ENCODE results near the gene SNCB.

SNCB gene

DNA sequence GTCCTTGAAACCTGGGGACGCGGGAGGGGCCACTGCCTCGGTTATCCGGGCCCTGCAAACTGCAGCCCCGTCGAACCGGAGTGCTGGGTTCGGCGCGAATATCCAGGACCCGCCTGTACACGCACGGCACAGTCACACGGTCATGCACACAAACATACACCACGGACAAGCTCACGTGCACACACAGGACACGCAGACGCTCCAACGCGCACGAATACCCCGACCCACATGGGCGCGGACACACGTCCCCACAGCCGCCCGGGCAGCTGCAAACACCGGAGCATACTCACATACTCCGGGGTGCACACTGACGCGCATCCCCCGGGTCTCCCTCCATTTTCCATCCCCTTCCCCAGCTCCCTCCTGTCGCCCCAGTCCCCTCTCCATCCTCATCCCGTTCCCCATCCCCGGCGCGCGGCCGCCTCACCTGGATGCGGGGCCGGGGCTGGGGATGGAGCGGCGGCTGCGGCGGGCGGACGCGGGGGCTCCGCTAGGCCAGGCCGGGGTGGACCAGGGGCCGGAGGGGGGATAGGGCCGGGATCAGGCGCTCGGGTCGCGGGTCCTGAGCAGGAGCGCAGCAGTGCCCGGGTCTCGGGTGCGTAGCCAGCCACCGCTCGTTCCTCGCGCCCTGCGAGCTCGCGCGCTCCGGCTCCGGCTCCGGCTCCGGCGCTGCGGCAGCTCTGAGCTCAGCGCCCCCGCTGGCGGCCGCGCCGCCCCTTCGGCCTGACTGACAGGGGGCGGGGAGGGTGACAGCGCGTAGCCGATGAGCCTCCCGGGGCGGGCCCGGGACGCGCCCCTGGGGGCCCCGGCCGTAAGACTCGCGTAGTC, at the start of gene SNCB, which contains the start of gene EIF4E1B:
TSS of gene SNCB (minus strand) at position 682 of the 828 bp plus-strand sequence. CDS start 880 bp downstream, outside the sequence.
TSS of gene EIF4E1B (plus strand) at position 823 of the 828 bp plus-strand sequence. CDS start 12,113 bp downstream, outside the sequence.
- peak; percentile 56 for DNase-seq (ENCODE audit: low spot score)

DNA sequence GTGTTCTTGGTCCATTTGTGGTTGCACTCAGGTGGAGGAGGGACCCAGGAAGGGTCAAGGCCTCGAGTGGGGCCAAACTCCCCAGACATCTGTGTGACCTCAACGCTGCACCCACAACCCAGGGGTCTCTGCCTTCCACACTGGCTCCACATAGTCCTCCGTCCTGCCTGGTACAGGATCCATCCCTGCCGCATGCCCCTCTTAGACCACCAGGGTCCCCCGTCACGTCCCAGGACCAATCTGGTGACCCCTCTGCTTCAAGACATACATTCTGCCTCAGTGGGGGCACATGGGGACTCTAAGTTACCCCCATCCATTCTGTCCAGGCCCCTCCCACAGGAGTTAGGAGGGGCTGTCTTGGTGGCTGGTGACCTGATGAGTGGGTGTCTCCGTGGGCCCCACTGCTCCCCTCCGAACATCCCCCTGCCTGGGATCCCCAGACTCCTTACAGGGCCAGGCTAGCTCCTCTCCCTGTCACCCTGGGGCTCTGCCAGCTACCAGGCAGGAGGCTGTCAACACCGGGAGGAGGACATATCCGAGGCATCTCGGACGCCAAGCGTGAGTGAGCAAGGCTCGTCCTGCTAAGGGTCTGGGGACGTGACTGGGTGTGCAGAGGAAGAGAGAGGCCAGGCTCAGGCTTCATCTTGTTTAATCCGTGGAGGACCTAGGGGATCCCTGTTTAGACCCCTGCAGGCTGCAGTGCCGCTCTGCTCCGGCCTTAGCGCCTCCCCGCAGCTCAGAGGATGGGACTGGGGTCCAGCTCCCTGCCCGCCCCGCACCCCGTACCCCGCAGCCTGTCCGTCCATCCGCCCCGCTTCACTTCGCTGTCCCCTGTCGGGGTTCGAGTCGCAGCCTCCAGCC, 49.3 kb upstream of the SNCB start:
- DNase-seq (ENCODE audit: low spot score), result no peak

DNA sequence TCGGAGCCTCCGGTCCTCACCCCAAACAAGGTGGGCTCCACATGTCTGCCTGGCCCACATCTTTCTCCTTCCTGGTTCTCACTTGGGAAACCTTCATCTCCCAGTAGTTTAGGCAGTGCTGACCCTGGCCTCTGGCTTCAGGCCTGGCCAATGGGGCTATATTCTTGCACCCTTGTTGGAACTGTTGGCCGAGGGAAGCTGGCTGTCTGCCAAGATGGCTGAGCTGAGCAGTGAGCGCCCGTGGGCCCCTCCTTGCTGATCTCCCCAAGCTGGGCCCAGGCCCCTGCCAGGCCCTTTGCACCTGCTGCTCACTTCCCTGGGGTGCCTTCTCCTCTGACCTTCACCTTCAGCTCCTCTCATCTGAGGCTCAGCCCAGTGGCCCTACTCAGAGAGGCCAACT, 48.2 kb upstream of the SNCB start:
- DNase-seq (ENCODE audit: low spot score), result no peak

DNA sequence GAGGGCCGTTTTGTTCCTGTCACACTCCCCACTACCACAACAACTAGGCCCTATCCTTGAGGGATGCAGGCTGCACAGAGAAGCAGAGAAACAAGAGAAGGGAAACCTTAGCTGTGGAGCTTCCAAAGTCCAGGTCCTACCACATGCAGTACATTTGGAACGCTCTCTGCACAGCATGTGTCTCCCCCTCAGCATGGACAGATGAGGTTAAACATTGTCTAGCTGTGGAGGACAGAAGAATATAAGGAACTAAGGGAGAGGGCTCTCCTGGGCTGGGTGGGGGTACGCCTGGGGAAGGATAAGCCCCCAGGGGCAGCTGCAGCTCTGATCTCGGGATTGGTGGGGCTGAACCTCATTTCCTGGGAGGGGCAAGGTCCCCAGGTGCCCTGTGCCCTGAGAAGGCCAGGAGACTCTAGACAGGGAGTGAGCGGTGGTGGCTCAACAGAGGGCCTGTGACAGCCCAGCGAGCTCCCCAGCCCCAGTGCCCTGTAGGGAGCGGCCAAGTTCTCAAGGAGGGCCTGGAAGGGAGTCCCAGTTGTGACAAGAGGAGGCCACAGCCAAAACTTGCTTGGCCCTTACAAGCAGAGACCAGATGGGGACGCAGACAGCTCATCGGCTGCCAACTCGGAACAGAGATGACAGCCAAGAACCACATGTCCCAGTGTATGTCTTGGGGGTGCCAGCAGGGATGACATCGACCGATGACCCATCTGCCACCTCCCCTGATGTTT, 47.0 kb upstream of the SNCB start:
- DNase-seq (ENCODE audit: low spot score), result no peak

DNA sequence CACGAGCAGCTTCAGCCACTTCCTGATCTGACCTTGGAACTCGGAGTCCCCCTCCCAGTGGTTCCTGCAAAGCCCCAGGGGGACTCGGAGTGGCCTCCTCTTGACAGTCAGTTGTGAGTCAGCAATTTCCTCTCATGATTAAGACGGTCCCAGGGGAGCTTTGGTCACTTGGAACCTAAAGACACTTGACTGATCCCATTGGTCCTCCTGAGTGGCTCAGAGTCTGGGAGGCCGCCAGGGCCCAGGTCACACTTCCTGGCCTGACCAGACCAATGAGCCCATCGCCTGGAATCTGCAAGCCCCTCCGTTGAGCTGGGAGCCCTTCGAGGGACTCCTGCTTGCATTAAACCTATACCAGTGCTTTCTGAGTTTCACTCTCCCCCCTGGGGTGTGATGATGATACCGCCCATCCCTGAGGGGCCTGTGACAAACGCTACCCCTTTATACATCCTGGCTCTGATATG, 46.1 kb upstream of the SNCB start:
- peak; percentile 89 for DNase-seq (ENCODE audit: low spot score)

DNA sequence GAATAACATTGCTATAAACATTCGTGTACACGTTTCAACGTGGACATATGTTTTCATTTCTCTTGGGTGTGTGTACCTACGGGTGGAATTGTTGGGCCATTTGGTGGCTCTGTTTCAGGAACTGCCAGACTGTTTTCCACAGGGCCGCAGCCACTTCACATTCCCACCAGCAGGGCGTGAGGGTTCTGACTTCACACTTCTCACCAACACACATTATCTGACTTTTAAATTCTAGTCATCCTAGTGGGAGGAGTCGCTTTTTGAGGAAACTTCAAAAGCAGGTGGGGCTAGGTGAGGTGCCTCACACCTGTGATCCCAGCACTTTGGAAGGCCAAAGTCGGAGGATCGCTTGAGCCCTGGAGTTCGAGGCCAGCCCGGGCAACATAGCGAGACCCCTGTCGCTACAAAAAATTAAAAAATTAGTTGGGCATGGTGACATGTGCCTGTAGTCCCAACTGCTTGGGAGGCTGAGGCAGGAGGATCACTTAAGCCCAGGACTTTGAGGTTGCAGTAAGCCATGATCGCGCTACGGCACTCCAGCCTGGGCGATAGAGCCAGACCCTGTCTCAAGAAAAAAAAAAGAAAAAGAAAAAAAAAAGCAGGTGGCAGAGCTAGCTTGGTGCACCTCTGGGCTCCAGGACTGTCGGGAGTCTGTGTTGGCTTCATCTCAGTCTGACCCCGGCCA, 45.5 kb upstream of the SNCB start:
- DNase-seq (ENCODE audit: low spot score), result peak; percentile 53

DNA sequence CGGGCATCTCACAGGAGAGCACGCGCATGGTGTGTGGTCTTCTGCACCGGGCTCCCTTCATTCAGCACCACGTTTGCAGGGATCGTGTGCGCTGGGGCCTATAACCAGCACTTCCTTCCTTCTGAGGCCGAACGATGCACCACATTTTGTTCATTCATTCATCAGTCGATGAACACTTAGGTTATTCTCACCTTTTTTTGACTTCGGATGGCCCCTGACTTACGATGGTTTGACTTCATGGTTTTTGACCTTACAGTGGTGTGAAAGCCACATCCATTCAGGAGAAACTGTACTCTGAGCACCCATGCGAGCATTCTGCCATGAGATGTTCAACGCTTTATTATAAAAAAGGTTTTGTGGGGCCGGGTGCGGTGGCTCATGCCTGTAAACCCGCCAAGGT, 44.5 kb upstream of the SNCB start:
- no peak for DNase-seq (ENCODE audit: low spot score)

DNA sequence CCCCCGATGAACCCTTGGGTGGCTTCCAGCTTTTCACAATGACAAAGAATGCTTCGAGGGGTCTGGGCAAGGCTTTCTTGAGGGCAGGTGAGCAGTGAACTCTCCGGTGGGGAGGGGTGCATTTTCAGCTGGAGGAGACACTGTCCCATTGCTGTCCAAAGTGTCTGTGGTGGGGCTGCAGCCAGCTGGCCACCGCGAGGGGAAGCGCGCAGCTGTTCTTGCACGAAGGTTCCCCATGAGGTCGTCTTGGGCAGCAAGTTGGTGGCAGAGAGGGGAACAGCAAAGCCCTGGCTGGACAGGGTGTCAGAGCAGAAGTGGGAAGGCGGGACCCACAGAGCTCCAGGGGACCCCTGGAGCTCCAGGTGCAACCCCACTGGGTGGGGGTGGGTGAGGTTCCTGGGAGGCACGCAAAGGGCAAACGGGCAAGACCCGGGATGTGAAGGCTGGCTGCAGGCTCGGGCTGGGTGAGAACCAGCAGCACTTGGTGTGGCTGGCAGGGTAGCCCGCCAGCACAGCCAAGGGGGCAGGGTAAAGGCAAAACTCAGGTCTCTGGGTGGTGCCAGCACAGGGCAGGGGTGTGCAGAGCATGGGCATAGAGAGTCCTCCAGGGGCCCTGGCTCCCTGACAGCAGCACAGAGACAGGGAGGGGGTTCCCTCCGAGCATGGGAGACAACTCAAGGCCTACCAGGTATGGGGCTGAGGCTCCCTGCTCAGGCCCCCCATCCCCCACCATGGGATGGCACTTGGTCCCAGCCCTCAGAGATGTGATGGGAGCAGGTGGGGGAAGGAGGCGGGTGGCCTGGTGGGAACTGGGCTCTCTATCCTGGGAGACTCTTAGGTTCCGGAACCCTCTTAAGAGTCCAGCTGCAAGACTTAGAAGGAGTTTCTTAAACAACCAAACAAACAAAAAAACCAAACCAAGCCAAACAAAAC, 43.6 kb upstream of the SNCB start:
- DNase-seq (ENCODE audit: low spot score), result no peak

DNA sequence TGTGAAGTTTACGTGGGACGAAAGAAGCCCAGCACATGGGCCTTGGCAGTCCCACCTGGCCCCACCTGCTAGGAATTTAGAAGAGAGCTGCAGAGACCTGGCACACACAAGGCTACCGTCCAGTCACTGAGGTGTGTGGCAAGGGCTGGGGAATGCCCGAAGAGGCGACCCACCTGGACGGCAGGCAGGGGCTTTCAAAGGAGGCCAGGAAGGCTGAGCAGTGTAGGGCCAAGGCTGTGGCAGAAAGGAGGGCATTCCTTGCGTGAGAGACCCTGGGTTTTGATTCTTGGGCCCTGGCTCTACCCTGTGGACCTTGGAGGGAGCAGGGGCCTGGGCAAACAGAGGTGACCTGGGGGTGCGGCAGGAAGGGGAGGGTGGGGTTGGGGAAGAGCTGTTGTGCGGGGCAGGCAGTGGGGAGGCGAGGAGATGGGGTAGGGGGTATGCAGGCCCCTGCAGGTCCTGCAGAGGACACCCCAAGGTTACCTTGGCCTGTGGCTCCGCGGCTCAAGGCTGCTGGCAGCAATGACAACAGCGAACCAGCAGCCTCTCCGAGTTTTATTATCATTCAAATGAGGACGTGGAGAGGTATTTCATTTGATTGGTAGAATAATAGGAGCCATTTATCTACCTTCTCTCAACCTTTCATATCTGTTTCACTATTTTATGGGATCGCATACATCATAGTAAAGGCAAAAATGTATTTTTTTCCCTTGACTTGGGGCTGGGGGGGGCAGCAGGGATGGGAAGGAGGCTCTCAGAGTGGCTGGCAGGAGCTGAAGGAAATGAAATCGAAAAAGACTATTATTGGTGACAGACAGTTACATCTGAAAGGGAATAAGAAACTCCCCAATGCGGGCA, 41.8 kb upstream of the SNCB start:
- DNase-seq (ENCODE audit: low spot score), result no peak

DNA sequence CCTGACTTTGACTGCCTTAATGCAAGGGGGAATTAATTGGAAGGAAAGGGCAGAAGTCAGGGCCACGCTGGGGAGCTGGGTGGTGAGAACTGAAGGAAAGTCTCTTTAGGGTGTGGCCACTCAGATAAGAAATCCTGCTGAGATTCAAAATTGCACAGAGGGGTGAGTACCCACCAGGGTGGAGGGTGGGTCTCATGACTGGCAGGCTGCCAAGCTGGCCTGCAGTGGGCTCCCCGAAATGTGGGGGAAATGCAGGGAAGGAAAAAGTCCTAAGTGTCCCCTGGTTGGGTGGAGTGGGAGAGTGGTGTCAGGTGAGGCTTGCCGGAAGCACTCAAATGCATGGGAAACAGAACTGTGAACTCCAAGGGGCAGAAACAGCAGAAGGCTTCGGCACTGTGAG, 41.1 kb upstream of the SNCB start:
- DNase-seq (ENCODE audit: low spot score), result no peak

DNA sequence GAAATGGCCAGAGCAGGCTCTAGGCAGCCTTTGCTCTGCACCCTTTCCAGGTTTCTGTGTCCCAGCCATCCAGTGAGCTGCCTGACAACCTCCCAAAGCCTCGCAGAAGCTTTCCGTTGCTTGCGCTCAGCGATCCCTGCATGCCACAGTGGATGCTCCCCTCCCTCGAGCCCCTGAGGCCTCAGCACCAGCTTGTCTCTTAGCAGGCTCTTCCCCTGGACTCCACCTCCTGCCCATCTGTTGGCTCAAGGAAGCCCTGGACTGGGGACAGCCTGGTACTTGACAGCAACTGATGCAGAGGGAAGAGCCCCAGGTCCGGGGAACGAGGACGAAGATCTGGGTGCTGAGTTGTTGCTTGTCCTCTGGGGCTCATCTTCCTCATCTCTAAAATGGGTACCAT, 40.1 kb upstream of the SNCB start:
- DNase-seq (ENCODE audit: low spot score), result no peak

DNA sequence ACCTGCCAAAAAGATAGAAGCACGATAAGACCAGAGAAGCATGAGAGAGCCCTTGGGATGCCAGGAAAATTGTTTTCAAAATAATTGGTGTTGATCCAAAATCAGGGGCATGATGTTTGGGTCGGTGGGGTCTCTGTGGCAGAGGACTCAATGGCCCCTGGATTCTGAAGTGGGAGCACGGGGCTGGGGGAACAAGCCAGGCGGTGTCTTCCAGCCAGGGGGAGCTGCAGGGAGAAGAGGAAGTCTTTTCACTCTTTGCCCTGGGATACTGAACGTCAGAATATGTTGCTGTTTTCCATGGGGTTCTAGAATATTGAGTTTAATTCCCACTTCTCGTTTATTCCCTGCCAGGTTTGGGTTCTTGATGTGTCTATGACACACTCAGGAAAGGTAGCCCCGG, 37.3 kb upstream of the SNCB start:
- DNase-seq (ENCODE audit: low spot score), result no peak

DNA sequence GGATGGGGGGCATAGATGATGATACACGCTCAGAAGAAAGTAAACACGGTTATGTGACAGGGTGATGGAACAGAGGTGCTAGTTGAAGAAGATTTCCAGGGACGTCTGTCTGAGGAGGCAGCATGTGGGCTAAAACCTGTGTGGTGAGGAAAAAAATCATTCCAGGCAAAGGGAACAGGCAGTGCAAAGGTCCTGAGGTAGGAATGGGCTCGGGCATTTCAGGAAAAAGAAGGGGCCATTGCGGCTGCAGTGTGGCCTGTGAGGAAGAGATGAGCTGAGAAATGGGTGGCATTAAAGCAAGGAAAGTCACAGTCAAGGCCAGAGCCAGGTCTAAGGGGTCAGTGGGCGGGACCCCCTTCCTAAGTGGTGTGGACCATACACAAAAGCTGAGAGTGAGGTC, 35.2 kb upstream of the SNCB start:
- no peak for DNase-seq (ENCODE audit: low spot score)

DNA sequence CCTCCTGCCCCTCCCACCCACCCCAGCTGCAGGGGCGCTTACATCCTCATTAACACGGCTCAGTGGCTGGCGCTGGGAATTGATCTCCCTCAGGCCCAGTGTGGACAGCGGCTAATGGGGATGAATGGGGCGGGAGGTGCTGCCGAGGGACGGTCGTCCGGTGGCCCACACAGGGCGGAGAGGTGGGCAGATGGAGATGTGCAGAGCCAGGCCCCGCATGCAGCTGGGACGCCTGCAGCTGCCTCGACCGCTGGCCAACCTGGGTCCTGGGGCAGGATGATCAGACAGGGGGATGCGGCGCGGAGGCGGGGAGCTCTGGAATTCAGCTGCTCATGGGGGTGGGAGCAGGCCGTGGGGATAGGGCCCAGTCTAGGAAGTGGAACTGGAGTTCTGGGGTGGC, 34.6 kb upstream of the SNCB start:
- no peak for DNase-seq (ENCODE audit: low spot score)

DNA sequence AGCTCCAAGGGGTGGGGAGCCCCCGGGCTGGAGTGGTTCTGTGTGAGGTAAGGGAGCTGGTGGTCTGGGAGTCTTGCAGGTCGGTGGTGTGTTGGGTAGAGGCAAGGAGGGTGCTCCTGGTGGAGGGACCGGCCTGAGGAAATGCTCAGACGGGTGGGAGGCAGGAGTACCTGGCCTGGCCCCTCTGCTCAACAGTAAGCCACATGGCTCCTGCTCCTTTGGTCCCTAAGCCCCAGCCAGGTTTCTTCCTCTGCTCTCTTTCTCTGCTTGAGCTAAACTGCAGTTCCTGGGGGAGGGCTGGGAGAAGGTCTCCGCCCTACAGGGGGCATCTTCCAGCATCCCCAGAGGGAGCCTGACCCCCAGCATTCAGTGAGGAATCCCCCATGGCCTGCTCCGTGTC, 34.1 kb upstream of the SNCB start:
- DNase-seq (ENCODE audit: low spot score), result no peak

DNA sequence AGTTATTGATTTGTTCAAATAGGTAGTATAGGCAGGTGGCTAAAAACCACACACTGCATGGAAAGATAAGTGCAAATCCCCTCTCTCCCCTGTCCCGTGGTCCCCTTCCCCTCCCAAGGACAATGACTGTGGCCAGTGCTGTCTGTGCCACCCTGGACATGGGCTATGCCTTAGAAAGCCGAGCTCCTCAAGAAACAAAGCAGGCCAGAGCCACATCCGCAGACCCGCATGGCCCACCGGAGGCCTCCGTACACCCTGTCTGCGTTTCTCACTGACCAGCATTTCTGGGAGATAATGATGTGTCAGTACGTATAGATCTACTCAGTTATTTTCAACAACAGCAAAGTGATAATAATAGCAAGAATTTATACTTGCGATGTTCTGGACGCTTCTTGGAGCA, 33.2 kb upstream of the SNCB start:
- no peak for DNase-seq (ENCODE audit: low spot score)

DNA sequence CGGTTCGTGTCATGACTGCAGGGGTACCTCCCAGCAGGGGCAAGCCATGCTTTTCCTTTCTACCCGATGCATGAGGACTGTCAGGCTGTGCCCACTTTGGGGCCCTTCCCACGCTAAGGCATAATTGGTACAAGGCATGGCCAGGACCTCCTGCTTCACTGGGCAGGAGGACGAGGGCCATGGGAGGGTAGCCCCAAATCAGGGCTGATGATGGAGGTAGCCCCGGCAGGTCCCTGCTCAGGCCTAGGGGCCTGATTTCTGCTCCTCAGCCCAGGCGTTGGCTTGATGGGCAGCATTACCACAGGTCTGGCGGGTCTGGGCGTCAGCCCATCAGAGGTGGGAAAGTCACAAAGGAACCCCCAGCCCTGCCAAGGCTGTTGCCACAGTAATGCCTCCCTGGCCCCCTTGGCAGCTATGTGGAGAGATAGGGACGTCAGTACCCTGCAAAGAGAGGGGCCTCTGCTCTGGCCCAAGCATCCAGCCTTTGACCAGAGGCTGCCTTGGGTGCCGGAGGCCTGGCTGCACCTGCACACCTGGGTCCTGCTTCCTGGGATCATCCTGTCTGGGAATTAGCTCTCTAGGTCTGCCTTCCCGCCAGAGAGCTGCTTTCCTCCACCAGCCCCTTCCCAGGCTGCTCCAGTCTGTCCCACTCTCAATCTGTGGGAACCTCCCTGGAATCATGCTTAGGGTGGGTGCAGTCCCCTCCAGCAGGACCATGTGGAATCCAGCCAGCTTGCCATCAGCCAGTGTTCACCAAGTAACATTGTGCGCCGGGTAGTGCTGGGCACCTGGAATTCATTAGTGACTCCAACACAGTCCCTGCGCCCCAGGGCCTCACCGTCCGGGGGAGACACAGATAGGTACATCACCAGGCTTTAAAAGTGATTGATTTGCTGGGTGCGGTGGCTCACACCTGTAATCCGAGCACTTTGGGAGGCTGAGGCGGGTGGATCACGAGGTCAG, 32.3 kb upstream of the SNCB start:
- DNase-seq (ENCODE audit: low spot score), result no peak

DNA sequence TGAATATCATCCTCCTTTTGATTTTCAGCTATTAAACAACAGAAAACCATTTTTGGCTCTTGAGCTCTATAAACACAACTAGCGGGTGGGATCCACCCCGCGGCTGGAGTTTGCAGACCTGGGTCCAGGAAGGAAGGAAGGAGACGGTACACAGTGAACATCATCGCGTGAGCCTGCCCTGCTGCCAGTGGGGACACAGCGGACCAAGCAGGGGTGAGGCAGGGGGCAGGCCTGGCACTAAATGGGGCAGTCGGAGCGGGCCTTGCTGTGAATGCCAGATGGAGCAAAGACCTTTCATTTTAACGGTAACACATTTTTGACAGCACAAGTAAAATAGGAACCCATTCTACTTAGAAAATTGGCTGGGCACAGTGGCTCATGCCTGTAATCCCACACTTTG, 31.3 kb upstream of the SNCB start:
- no peak for DNase-seq (ENCODE audit: low spot score)
